Ishikawa (cell line): ENCODE measurements around the gene CIB2.

Experiments
- CEBPB ChIP-seq: IDR thresholded peaks from 2 replicates; pipeline ENCODE4 v1.6.1; 2012
- CREB1 ChIP-seq: IDR thresholded peaks from 2 replicates; pipeline ENCODE4 v1.6.1; 2012; ENCODE audit warnings: low read depth
- EGR1 ChIP-seq: IDR thresholded peaks from 2 replicates; pipeline ENCODE4 v1.6.1; 2012
- EP300 ChIP-seq: IDR thresholded peaks from 2 replicates; pipeline ENCODE4 v1.6.1; 2012; ENCODE audit warnings: borderline replicate concordance
- FOXM1 ChIP-seq: IDR thresholded peaks from 2 replicates; pipeline ENCODE4 v1.6.1; 2012; ENCODE audit warnings: low read depth, borderline replicate concordance
- NFIC ChIP-seq: IDR thresholded peaks from 2 replicates; pipeline ENCODE4 v1.6.1; 2012
- RAD21 ChIP-seq: IDR thresholded peaks from 2 replicates; pipeline ENCODE4 v1.6.1; 2012; ENCODE audit warnings: low read depth
- TAF1 ChIP-seq: IDR thresholded peaks from 2 replicates; pipeline ENCODE4 v1.6.1; 2012; ENCODE audit warnings: low read depth, mild to moderate bottlenecking
- TCF12 ChIP-seq: IDR thresholded peaks from 2 replicates; pipeline ENCODE4 v1.6.1; 2012; ENCODE audit warnings: low read depth
- TEAD4 ChIP-seq: IDR thresholded peaks from 2 replicates; pipeline ENCODE4 v1.6.1; 2012
- YY1 ChIP-seq: IDR thresholded peaks from 2 replicates; pipeline ENCODE4 v1.6.1; 2012; ENCODE audit warnings: low read depth
- ZBTB7A ChIP-seq: IDR thresholded peaks from 2 replicates; pipeline ENCODE4 v1.6.1; 2012; ENCODE audit warnings: low read depth
- TF ChIP-seq, protein P1 (sequence below): IDR thresholded peaks from 2 replicates; pipeline ENCODE4 v1.6.1; 2012
- TF ChIP-seq, protein P2 (sequence below): IDR thresholded peaks from 2 replicates; pipeline ENCODE4 v1.6.1; 2012; ENCODE audit warnings: low read depth, mild to moderate bottlenecking
- TF ChIP-seq, protein P3 (sequence below): IDR thresholded peaks from 2 replicates; pipeline ENCODE4 v1.6.1; 2012

The CIB2 gene

DNA sequence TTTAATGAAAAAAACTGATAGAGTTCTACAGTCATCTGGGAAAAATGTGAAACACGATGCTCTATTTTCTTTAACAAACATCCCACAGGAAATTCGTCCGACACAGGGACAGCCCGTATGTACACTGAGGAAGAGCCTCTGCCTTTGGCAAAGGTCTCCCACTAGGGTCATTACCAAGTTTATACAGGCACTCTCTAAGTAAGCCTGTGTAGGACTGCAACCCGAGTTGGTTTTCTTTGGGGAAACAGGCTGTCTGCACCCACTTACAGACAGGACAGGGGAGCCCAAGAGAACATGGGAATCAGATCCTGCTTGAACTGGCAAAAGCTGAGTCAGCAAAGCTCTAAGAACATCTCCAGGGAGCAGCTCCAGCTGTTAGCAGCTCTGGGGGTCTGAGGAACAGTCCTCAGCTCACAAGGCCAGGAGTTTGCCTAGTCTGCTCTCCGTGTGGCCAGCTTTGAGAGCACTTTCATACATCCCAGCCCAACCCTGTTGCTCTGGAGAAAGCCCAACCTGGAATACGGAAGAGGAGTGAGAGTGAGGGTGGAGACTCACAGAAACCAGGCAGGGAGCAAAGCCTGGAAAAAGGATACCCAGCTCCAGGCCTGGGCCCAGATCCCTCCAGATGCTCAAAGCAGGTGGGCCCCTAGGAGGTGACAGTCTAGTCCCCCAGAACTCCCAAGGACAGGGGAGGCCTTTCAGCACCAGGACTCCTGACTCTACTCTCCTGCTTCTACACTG, 55.6 kb downstream of the CIB2 start:
- TF ChIP-seq, protein P1, sequence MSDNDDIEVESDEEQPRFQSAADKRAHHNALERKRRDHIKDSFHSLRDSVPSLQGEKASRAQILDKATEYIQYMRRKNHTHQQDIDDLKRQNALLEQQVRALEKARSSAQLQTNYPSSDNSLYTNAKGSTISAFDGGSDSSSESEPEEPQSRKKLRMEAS: no peak
- TF ChIP-seq EGR1 (no peak), CEBPB (no peak), TCF12 (no peak), TEAD4 (no peak), RAD21 (no peak), YY1 (no peak), TAF1 (no peak), ZBTB7A (no peak)
- TF ChIP-seq, protein P2, sequence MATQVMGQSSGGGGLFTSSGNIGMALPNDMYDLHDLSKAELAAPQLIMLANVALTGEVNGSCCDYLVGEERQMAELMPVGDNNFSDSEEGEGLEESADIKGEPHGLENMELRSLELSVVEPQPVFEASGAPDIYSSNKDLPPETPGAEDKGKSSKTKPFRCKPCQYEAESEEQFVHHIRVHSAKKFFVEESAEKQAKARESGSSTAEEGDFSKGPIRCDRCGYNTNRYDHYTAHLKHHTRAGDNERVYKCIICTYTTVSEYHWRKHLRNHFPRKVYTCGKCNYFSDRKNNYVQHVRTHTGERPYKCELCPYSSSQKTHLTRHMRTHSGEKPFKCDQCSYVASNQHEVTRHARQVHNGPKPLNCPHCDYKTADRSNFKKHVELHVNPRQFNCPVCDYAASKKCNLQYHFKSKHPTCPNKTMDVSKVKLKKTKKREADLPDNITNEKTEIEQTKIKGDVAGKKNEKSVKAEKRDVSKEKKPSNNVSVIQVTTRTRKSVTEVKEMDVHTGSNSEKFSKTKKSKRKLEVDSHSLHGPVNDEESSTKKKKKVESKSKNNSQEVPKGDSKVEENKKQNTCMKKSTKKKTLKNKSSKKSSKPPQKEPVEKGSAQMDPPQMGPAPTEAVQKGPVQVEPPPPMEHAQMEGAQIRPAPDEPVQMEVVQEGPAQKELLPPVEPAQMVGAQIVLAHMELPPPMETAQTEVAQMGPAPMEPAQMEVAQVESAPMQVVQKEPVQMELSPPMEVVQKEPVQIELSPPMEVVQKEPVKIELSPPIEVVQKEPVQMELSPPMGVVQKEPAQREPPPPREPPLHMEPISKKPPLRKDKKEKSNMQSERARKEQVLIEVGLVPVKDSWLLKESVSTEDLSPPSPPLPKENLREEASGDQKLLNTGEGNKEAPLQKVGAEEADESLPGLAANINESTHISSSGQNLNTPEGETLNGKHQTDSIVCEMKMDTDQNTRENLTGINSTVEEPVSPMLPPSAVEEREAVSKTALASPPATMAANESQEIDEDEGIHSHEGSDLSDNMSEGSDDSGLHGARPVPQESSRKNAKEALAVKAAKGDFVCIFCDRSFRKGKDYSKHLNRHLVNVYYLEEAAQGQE: no peak
- TF ChIP-seq, protein P3, sequence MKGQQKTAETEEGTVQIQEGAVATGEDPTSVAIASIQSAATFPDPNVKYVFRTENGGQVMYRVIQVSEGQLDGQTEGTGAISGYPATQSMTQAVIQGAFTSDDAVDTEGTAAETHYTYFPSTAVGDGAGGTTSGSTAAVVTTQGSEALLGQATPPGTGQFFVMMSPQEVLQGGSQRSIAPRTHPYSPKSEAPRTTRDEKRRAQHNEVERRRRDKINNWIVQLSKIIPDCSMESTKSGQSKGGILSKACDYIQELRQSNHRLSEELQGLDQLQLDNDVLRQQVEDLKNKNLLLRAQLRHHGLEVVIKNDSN: no peak

DNA sequence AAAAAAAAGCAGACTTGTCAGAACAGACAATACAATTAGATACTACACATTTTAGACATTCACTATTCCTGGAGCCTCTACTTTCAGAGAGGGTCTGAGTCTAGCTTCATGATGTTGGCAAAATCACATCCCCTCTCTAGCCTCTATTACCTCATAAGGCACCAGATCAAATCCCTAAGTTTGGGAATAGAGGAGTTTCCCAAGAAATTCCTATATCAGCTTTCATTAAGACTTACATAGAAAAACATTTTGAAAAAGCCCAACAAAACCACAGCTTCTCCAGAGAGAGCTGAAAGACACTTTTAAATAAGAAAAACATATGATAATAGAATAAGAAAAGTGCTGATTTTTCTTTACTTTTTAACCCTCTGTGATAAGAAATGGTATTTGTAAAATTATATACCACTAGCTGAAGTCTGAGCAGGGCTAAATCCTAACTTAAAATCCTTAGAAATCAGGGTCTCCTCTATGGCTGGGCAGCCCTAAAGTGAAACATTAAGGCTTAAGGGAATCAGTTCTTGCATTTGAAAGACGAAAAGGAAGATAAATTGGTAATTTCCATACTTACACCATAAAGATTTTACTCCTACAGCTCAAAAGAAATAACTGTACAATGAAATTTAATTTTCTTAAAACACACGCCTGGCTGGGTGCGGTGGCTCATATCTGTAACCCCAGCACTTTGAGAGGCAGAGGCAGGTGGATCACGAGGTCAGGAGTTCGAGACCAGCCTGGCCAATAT, 58.0 kb downstream of the CIB2 start:
- TF ChIP-seq TEAD4 (no peak), RAD21 (no peak), ZBTB7A (no peak)
- TF ChIP-seq, protein P3: no peak

DNA sequence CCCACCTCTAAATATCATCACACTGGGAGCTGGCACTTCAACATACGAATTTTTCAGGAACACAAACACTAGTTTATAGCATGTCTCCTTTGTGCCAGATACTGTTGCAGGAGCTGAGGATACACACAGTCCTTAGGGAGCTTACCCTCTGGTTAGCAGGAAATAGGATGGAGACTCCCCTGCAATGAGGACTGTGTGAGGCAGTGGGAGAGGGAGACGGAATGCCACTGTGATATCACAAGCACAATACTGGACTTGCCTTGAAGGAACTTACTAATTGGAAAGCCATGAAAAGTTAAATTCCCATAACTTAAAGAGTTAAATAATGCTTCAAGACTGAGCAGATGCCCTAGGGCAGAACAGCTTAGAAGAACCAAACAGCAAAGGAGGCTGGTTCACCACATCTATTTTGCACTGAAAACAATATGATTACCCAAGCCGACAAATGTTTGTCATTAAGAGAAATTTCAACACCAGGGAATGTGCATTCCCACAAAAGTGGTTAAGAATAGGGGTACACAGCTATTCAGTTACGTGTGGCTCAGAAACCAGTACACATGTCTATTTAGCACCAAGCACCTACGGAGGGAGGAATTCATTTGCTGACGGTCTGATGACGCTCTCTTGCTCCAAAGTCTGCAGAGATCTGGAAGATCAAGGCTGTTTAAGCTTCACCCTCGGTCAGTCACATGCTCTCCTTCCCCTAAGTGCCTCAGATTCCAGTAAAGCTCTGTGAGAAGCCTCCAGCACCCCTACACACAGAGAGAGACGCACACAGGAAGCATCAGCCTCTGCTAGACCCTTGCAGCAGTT, 59.0 kb downstream of the CIB2 start:
- TF ChIP-seq YY1: no peak
- TF ChIP-seq TCF12: no peak
- TF ChIP-seq, protein P1: no peak
- no peak for TF ChIP-seq NFIC
- no peak for TF ChIP-seq RAD21
- no peak for TF ChIP-seq EGR1
- TF ChIP-seq, protein P3: no peak
- TF ChIP-seq ZBTB7A: no peak
- no peak for TF ChIP-seq CEBPB
- no peak for TF ChIP-seq TAF1
- no peak for TF ChIP-seq CREB1
- no peak for TF ChIP-seq EP300
- TF ChIP-seq, protein P2: no peak
- TF ChIP-seq FOXM1: no peak
- no peak for TF ChIP-seq TEAD4

DNA sequence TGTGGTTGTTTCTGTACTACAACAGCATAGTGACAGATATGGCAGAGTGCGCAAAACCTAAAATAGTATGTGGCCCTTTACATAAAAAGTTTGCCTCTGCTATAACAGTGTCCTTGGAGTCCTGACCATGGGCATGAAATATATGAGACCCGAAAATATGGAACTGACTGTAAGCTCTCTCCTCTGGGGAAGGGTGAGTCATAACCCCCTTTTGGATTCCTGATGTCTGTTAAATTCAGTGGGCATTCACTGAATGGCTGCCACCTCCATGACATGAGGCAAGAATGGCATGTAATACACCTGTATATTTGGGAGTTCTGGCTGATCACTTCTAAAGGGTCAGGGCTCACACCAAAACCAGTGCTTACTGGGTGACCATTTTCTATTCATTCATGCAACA, 59.9 kb downstream of the CIB2 start:
- no peak for TF ChIP-seq TEAD4
- TF ChIP-seq NFIC: no peak

DNA sequence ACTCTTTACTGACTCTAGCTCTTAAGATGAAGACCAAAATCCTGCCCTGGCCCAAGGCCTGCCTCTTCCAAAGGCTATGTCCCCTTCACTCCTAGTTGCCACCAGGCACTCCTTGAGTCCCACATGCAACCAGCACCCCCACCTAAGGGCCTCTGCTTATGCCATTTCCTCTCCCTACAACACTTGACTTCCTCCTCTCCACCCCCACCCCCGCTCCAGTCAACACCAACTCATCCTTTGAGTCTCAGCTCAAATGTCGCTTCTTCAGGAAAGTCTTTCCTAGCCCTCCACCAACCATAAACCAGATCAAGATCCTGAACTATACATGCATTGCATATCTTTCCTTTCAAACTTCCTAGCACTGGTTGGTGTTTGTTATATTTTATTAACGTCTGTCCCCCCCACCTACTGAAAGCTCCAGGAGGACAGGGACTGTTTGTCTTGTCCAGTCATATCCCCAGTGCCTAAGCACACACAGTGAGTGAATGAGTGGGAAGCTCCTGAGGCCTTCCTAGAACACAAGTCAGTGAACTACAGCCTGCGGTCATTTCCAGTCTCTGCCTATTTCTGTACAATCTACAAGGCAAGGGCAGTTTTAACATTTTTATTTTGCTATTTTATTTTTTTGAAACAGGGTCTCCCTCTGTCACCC, 61.1 kb downstream of the CIB2 start:
- TF ChIP-seq, protein P2: no peak
